Measurements from ENCODE around the gene SINHCAF.
"Not testable (repeated sequence)": the region's sequence is repeated elsewhere in the genome, so short reads cannot be mapped to it uniquely, and the experiment has no call there.

Gene SINHCAF

GRCh38 chr12:31278424-31278823 is 47.5 kb downstream of the SINHCAF start:
- Histone ChIP-seq H3K4me1 (ENCODE audit: control insufficient read depth in 1 of 2, insufficient read depth in 2 of 2, low read length in 2 of 2) (no peaks in the 10 kb centered on the region), H3K9me3 (ENCODE audit: control insufficient read depth in 1 of 2, low read length in 2 of 2) (no peaks in the 10 kb centered on the region), H3K36me3 (ENCODE audit: control insufficient read depth in 1 of 2, insufficient read depth in 2 of 2, low read length in 2 of 2) (peaks cover 0 to 5% of the 10 kb centered on the region in 2 donors), H3K27me3 (ENCODE audit: low read depth, low read length) (no peaks in the 10 kb centered on the region), H3K4me3 (ENCODE audit: low read depth in 1 of 2, low read length in 2 of 2) (no peak overlapping the region), H3K27ac (ENCODE audit: low read length) (no peak overlapping the region)

- H3K9me3 ChIP-seq (ENCODE audit: control insufficient read depth in 1 of 2, low read length in 2 of 2): no peaks in the 10 kb centered on the region
- H3K27ac ChIP-seq (ENCODE audit: low read length): no peak overlapping the region
- no peaks in the 10 kb centered on the region for H3K4me1 ChIP-seq (ENCODE audit: control insufficient read depth in 1 of 2, insufficient read depth in 2 of 2, low read length in 2 of 2)
- no peaks in the 10 kb centered on the region for H3K27me3 ChIP-seq (ENCODE audit: low read depth, low read length)
- no peak overlapping the region for H3K4me3 ChIP-seq (ENCODE audit: low read depth in 1 of 2, low read length in 2 of 2)
- H3K36me3 ChIP-seq (ENCODE audit: control insufficient read depth in 1 of 2, insufficient read depth in 2 of 2, low read length in 2 of 2): peaks cover 0 to 5% of the 10 kb centered on the region in 2 donors
Observed at GRCh38 chr12:31277081-31277480, 48.9 kb downstream of the SINHCAF start.

GRCh38 chr12:31275491-31275890 is 50.5 kb downstream of the SINHCAF start:
- no peaks in the 10 kb centered on the region for H3K4me1 ChIP-seq (ENCODE audit: control insufficient read depth in 1 of 2, insufficient read depth in 2 of 2, low read length in 2 of 2)
- no peak overlapping the region for H3K27ac ChIP-seq (ENCODE audit: low read length)
- peaks cover 0 to 5% of the 10 kb centered on the region in 2 donors for H3K36me3 ChIP-seq (ENCODE audit: control insufficient read depth in 1 of 2, insufficient read depth in 2 of 2, low read length in 2 of 2)
- no peak overlapping the region for H3K4me3 ChIP-seq (ENCODE audit: low read depth in 1 of 2, low read length in 2 of 2)
- H3K9me3 ChIP-seq (ENCODE audit: control insufficient read depth in 1 of 2, low read length in 2 of 2): no peaks in the 10 kb centered on the region
- no peaks in the 10 kb centered on the region for H3K27me3 ChIP-seq (ENCODE audit: low read depth, low read length)

- Histone ChIP-seq H3K27ac (ENCODE audit: low read length) (no peak overlapping the region), H3K4me3 (ENCODE audit: low read depth in 1 of 2, low read length in 2 of 2) (no peak overlapping the region), H3K9me3 (ENCODE audit: control insufficient read depth in 1 of 2, low read length in 2 of 2) (no peaks in the 10 kb centered on the region), H3K36me3 (ENCODE audit: control insufficient read depth in 1 of 2, insufficient read depth in 2 of 2, low read length in 2 of 2) (peaks cover 0 to 5% of the 10 kb centered on the region in 2 donors), H3K27me3 (ENCODE audit: low read depth, low read length) (no peaks in the 10 kb centered on the region), H3K4me1 (ENCODE audit: control insufficient read depth in 1 of 2, insufficient read depth in 2 of 2, low read length in 2 of 2) (no peaks in the 10 kb centered on the region)
Observed at GRCh38 chr12:31274520-31275300, 51.2 kb downstream of the SINHCAF start.

GRCh38 chr12:31273794-31274193 is 52.2 kb downstream of the SINHCAF start:
- H3K4me3 ChIP-seq (ENCODE audit: low read depth in 1 of 2, low read length in 2 of 2); H3K36me3 ChIP-seq (ENCODE audit: control insufficient read depth in 1 of 2, insufficient read depth in 2 of 2, low read length in 2 of 2); H3K27ac ChIP-seq (ENCODE audit: low read length); H3K9me3 ChIP-seq (ENCODE audit: control insufficient read depth in 1 of 2, low read length in 2 of 2); H3K4me1 ChIP-seq (ENCODE audit: control insufficient read depth in 1 of 2, insufficient read depth in 2 of 2, low read length in 2 of 2); H3K27me3 ChIP-seq (ENCODE audit: low read depth, low read length): not testable (repeated sequence)

- Histone ChIP-seq H3K36me3 (ENCODE audit: control insufficient read depth in 1 of 2, insufficient read depth in 2 of 2, low read length in 2 of 2) (no peaks in the 10 kb centered on the region), H3K4me3 (ENCODE audit: low read depth in 1 of 2, low read length in 2 of 2) (no peak overlapping the region), H3K27me3 (ENCODE audit: low read depth, low read length) (no peaks in the 10 kb centered on the region), H3K9me3 (ENCODE audit: control insufficient read depth in 1 of 2, low read length in 2 of 2) (no peaks in the 10 kb centered on the region), H3K27ac (ENCODE audit: low read length) (no peak overlapping the region), H3K4me1 (ENCODE audit: control insufficient read depth in 1 of 2, insufficient read depth in 2 of 2, low read length in 2 of 2) (no peaks in the 10 kb centered on the region)
Observed at GRCh38 chr12:31272607-31273225, 53.2 kb downstream of the SINHCAF start.

- no peak overlapping the region for H3K4me3 ChIP-seq (ENCODE audit: low read depth in 1 of 2, low read length in 2 of 2)
Observed at GRCh38 chr12:31267966-31268365, 58.0 kb downstream of the SINHCAF start.

GRCh38 chr12:31265722-31266121 is 60.2 kb downstream of the SINHCAF start:
- H3K27ac ChIP-seq (ENCODE audit: low read length): no peak overlapping the region
- H3K4me3 ChIP-seq (ENCODE audit: low read depth in 1 of 2, low read length in 2 of 2): no peak overlapping the region

More at GRCh38 chr12:31267966-31268365, 58.0 kb downstream of the SINHCAF start:
- H3K27ac ChIP-seq (ENCODE audit: low read length): no peak overlapping the region
- no peaks in the 10 kb centered on the region for H3K9me3 ChIP-seq (ENCODE audit: control insufficient read depth in 1 of 2, low read length in 2 of 2)
- no peaks in the 10 kb centered on the region for H3K27me3 ChIP-seq (ENCODE audit: low read depth, low read length)
- H3K4me1 ChIP-seq (ENCODE audit: control insufficient read depth in 1 of 2, insufficient read depth in 2 of 2, low read length in 2 of 2): no peaks in the 10 kb centered on the region
- H3K36me3 ChIP-seq (ENCODE audit: control insufficient read depth in 1 of 2, insufficient read depth in 2 of 2, low read length in 2 of 2): no peaks in the 10 kb centered on the region

GRCh38 chr12:31263661-31264060 is 62.3 kb downstream of the SINHCAF start:
- H3K9me3 ChIP-seq (ENCODE audit: control insufficient read depth in 1 of 2, low read length in 2 of 2): no peaks in the 10 kb centered on the region

More at GRCh38 chr12:31265722-31266121, 60.2 kb downstream of the SINHCAF start:
- no peaks in the 10 kb centered on the region for H3K27me3 ChIP-seq (ENCODE audit: low read depth, low read length)
- no peaks in the 10 kb centered on the region for H3K36me3 ChIP-seq (ENCODE audit: control insufficient read depth in 1 of 2, insufficient read depth in 2 of 2, low read length in 2 of 2)
- H3K9me3 ChIP-seq (ENCODE audit: control insufficient read depth in 1 of 2, low read length in 2 of 2): no peaks in the 10 kb centered on the region
- no peaks in the 10 kb centered on the region for H3K4me1 ChIP-seq (ENCODE audit: control insufficient read depth in 1 of 2, insufficient read depth in 2 of 2, low read length in 2 of 2)

GRCh38 chr12:31261744-31262143 is 64.2 kb downstream of the SINHCAF start:
- Histone ChIP-seq H3K4me1 (ENCODE audit: control insufficient read depth in 1 of 2, insufficient read depth in 2 of 2, low read length in 2 of 2) (no peaks in the 10 kb centered on the region), H3K9me3 (ENCODE audit: control insufficient read depth in 1 of 2, low read length in 2 of 2) (no peaks in the 10 kb centered on the region), H3K27ac (ENCODE audit: low read length) (no peak overlapping the region), H3K36me3 (ENCODE audit: control insufficient read depth in 1 of 2, insufficient read depth in 2 of 2, low read length in 2 of 2) (no peaks in the 10 kb centered on the region), H3K4me3 (ENCODE audit: low read depth in 1 of 2, low read length in 2 of 2) (no peak overlapping the region), H3K27me3 (ENCODE audit: low read depth, low read length) (no peaks in the 10 kb centered on the region)

More at GRCh38 chr12:31263661-31264060, 62.3 kb downstream of the SINHCAF start:
- no peak overlapping the region for H3K4me3 ChIP-seq (ENCODE audit: low read depth in 1 of 2, low read length in 2 of 2)
- H3K4me1 ChIP-seq (ENCODE audit: control insufficient read depth in 1 of 2, insufficient read depth in 2 of 2, low read length in 2 of 2): no peaks in the 10 kb centered on the region
- no peaks in the 10 kb centered on the region for H3K27me3 ChIP-seq (ENCODE audit: low read depth, low read length)
- H3K27ac ChIP-seq (ENCODE audit: low read length): no peak overlapping the region
- no peaks in the 10 kb centered on the region for H3K36me3 ChIP-seq (ENCODE audit: control insufficient read depth in 1 of 2, insufficient read depth in 2 of 2, low read length in 2 of 2)

- H3K27ac ChIP-seq (ENCODE audit: low read length): no peak overlapping the region
- H3K27me3 ChIP-seq (ENCODE audit: low read depth, low read length): no peaks in the 10 kb centered on the region
- no peaks in the 10 kb centered on the region for H3K36me3 ChIP-seq (ENCODE audit: control insufficient read depth in 1 of 2, insufficient read depth in 2 of 2, low read length in 2 of 2)
- H3K4me1 ChIP-seq (ENCODE audit: control insufficient read depth in 1 of 2, insufficient read depth in 2 of 2, low read length in 2 of 2): no peaks in the 10 kb centered on the region
- no peak overlapping the region for H3K4me3 ChIP-seq (ENCODE audit: low read depth in 1 of 2, low read length in 2 of 2)
- H3K9me3 ChIP-seq (ENCODE audit: control insufficient read depth in 1 of 2, low read length in 2 of 2): no peaks in the 10 kb centered on the region
Observed at GRCh38 chr12:31260840-31261239, 65.1 kb downstream of the SINHCAF start.
